ENCODE data around the gene PRKCQ. TPM values are rescaled to one million over a fixed set of nuclear protein-coding genes. Genes with fewer than 3 reads are reported as not detected.

The PRKCQ gene
- total and polyA plus RNA-seq, 11 donors, result 0.04 to 2.0 (median 0.13) TPM; not detected in 1

DNA sequence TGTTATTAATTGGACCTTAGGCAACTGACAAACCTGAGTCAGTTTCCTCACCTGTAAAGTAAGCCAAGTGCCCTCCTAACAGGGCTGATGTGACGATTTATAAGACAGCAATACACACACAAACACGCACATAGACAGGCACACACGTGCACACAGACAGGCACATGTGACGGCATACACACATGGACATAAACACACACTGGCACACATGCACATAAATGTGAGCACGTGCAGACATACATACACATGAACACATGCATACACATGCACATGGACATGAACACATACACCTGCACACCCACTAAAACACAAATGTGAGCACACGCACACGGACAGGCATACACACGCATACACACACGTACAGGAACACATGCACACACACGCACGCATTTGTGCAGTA is 148.9 kb downstream of the PRKCQ start:
- 91 to 93% (median 92%) methylated on average over 11 of the region's 11 CpGs for WGBS, 4 donors
- TF ChIP-seq, protein P1, sequence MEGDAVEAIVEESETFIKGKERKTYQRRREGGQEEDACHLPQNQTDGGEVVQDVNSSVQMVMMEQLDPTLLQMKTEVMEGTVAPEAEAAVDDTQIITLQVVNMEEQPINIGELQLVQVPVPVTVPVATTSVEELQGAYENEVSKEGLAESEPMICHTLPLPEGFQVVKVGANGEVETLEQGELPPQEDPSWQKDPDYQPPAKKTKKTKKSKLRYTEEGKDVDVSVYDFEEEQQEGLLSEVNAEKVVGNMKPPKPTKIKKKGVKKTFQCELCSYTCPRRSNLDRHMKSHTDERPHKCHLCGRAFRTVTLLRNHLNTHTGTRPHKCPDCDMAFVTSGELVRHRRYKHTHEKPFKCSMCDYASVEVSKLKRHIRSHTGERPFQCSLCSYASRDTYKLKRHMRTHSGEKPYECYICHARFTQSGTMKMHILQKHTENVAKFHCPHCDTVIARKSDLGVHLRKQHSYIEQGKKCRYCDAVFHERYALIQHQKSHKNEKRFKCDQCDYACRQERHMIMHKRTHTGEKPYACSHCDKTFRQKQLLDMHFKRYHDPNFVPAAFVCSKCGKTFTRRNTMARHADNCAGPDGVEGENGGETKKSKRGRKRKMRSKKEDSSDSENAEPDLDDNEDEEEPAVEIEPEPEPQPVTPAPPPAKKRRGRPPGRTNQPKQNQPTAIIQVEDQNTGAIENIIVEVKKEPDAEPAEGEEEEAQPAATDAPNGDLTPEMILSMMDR (IDR thresholded peaks at IDR 0.05), result no peak
- TF ChIP-seq POLR2A (IDR thresholded peaks at IDR 0.05), result no peak

DNA sequence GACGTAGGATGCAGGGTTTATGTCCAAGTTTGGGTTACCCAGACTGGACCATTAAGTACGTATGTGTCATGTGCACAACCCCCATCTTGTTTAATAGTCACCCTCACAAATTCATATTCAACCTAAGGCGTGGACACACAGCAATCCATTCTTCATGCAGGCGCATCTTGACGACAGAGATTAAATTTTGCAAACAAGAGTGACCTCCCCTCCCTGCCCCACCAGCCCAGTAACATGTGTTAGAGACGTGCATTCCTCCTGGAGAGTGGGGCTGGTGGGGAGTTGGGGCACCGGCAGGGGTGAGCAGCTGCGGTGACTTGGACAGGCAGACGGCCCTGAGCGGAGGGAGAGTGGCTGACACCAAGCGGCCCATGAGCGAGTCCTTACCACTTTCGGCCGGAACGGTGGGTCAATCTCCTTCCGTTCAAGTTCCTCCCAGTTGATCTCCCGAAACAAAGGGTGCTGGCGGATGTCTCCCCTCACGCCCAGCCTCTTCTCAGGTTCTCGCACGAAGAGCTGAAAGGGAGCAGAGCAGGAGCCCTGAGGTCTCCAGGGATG is 149.6 kb downstream of the PRKCQ start:
- H3K9me3 ChIP-seq, result no peaks in the 10 kb centered on the region
- H3K4me3 ChIP-seq, result no peak overlapping the region
- H3K36me3 ChIP-seq, result no peaks in the 10 kb centered on the region
- 89 to 92% (median 89%) methylated on average over 19 to 21 of the region's 21 CpGs for WGBS, 4 donors
- no peak for ATAC-seq
- TF ChIP-seq, protein P1 (IDR thresholded peaks at IDR 0.05), result no peak
- TF ChIP-seq POLR2A (IDR thresholded peaks at IDR 0.05), result no peak
- H3K27me3 ChIP-seq, result peaks cover 0 to 11% (median 0%) of the 10 kb centered on the region in 9 donors
- no peak overlapping the region for H3K27ac ChIP-seq
- no peak for DNase-seq
- intact Hi-C loops (cut with DNase I), result no loop called here
- H3K4me1 ChIP-seq, result no peaks in the 10 kb centered on the region

More for the DNA sequence above, 148.9 kb downstream of the PRKCQ start:
- H3K4me1 ChIP-seq, result no peaks in the 10 kb centered on the region
- no peaks in the 10 kb centered on the region for H3K9me3 ChIP-seq
- DNase-seq (no peak), ATAC-seq (no peak)
- no peak overlapping the region for H3K4me3 ChIP-seq
- intact Hi-C loops (cut with DNase I), result no loop called here
- no peak overlapping the region for H3K27ac ChIP-seq
- H3K36me3 ChIP-seq, result no peaks in the 10 kb centered on the region
- H3K27me3 ChIP-seq, result peaks cover 0 to 11% (median 0%) of the 10 kb centered on the region in 9 donors

DNA sequence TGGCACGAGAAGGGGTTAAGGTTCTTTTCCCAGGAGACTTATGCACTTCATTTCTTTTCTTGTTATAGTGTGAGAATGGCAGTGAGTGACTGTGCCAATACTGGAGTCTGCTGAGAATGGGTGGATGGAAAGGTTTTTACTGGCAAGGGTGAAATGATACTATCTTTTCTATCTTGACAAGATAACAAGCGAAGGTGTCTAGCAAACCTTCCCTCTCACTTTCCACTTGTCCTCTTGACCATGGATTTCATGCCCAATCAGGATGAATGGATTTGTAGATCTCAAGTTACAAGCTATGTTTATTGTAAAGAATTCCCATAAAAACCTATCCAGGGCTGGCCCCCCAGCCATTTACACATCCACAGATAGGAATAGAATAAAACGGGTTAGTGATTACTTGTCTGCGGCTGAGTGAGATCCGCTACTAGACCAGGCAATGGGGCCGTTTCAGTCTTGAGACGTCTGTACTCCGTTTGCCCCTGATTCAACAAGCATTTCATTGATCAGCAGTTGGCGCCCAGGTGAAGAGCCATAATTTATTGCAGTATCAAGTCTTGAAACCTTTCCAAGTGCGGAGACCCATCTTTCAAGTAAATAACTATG is 152.6 kb downstream of the PRKCQ start:
- Histone ChIP-seq H3K27me3 (peaks cover 0 to 11% (median 0%) of the 10 kb centered on the region in 9 donors), H3K4me3 (no peak overlapping the region), H3K27ac (no peak overlapping the region), H3K4me1 (no peaks in the 10 kb centered on the region), H3K9me3 (no peaks in the 10 kb centered on the region), H3K36me3 (no peaks in the 10 kb centered on the region)
- DNase-seq (no peak), ATAC-seq (no peak)
- 89 to 93% (median 90%) methylated on average over 10 of the region's 10 CpGs for WGBS, 4 donors
- intact Hi-C loops (cut with DNase I), result no loop called here
- TF ChIP-seq POLR2A (IDR thresholded peaks at IDR 0.05), result no peak
- TF ChIP-seq, protein P1 (IDR thresholded peaks at IDR 0.05), result no peak

DNA sequence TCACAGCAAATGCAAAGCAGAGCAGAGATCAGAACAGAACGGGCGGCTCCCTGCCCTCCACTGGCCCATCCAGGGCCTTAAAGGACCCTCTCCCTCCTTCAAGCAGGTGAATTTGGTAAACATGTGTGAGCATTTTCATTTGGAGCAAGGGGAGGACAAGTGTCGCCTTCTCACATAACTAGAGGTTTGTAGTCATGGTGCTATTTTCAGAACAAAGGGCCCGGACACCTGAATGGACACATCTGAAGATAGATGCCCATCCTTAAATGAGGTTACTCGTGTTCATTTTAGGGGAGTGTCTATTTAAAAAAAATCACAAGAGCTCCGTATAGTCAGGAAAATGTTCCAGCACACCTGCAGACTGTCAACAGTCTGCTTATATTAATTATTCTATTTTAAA is 153.8 kb downstream of the PRKCQ start:
- Histone ChIP-seq H3K4me3 (no peak overlapping the region), H3K27ac (no peak overlapping the region), H3K27me3 (peaks cover 0 to 3% (median 0%) of the 10 kb centered on the region in 9 donors), H3K36me3 (no peaks in the 10 kb centered on the region), H3K4me1 (no peaks in the 10 kb centered on the region), H3K9me3 (no peaks in the 10 kb centered on the region)
- ATAC-seq (no peak), DNase-seq (no peak)
- TF ChIP-seq, protein P1 (IDR thresholded peaks at IDR 0.05), result no peak
- TF ChIP-seq POLR2A (IDR thresholded peaks at IDR 0.05), result no peak
- intact Hi-C loops (cut with DNase I), result no loop called here
- WGBS, 4 donors, result 84 to 89% (median 86%) methylated on average over 6 of the region's 6 CpGs
